ENCODE results near the gene HSPA12A. TPM values are rescaled to one million over a fixed set of nuclear protein-coding genes. Genes with fewer than 3 reads are reported as not detected.

HSPA12A gene
- total RNA-seq, 1 donor from 2014 or later, result 13.7 TPM

- DNase-seq (ENCODE audit: low read depth), result no peak
- Histone ChIP-seq H3K4me3 (ENCODE audit: low read depth, low read length) (no peak overlapping the region), H3K36me3 (ENCODE audit: control insufficient read depth, insufficient read depth, low read length) (no peaks in the 10 kb centered on the region), H3K27me3 (ENCODE audit: control insufficient read depth, insufficient read depth, low read length) (peaks cover 14% of the 10 kb centered on the region)
- TF ChIP-seq CTCF (IDR thresholded peaks at IDR 0.05; ENCODE audit: insufficient read depth, low read length, poor library complexity, severe bottlenecking), result no peak
Observed at GRCh38 chr10:116631871-116632295, 110.5 kb downstream of the HSPA12A start.

GRCh38 chr10:116630020-116630419 is 112.3 kb downstream of the HSPA12A start:
- Histone ChIP-seq H3K27me3 (ENCODE audit: control insufficient read depth, insufficient read depth, low read length) (peaks cover 19% of the 10 kb centered on the region), H3K4me3 (ENCODE audit: low read depth, low read length) (no peak overlapping the region), H3K36me3 (ENCODE audit: control insufficient read depth, insufficient read depth, low read length) (no peaks in the 10 kb centered on the region)
- no peak for TF ChIP-seq CTCF (IDR thresholded peaks at IDR 0.05; ENCODE audit: insufficient read depth, low read length, poor library complexity, severe bottlenecking)
- no peak for DNase-seq (ENCODE audit: low read depth)

GRCh38 chr10:116629340-116629739 is 113.0 kb downstream of the HSPA12A start:
- TF ChIP-seq CTCF (IDR thresholded peaks at IDR 0.05; ENCODE audit: insufficient read depth, low read length, poor library complexity, severe bottlenecking), result no peak
- Histone ChIP-seq H3K4me3 (ENCODE audit: low read depth, low read length) (no peak overlapping the region), H3K27me3 (ENCODE audit: control insufficient read depth, insufficient read depth, low read length) (peaks cover 23% of the 10 kb centered on the region), H3K36me3 (ENCODE audit: control insufficient read depth, insufficient read depth, low read length) (no peaks in the 10 kb centered on the region)
- no peak for DNase-seq (ENCODE audit: low read depth)

- TF ChIP-seq CTCF (IDR thresholded peaks at IDR 0.05; ENCODE audit: insufficient read depth, low read length, poor library complexity, severe bottlenecking), result peak; percentile 60
- peak overlapping the region; percentile 41 for H3K4me3 ChIP-seq (ENCODE audit: low read depth, low read length)
- H3K27me3 ChIP-seq (ENCODE audit: control insufficient read depth, insufficient read depth, low read length), result peaks cover 23% of the 10 kb centered on the region
- no peaks in the 10 kb centered on the region for H3K36me3 ChIP-seq (ENCODE audit: control insufficient read depth, insufficient read depth, low read length)
- no peak for DNase-seq (ENCODE audit: low read depth)
Observed at GRCh38 chr10:116627386-116627933, 114.9 kb downstream of the HSPA12A start.

- H3K4me3 ChIP-seq (ENCODE audit: low read depth, low read length), result no peak overlapping the region
- H3K36me3 ChIP-seq (ENCODE audit: control insufficient read depth, insufficient read depth, low read length), result no peaks in the 10 kb centered on the region
- DNase-seq (ENCODE audit: low read depth), result no peak
- peaks cover 25% of the 10 kb centered on the region for H3K27me3 ChIP-seq (ENCODE audit: control insufficient read depth, insufficient read depth, low read length)
- no peak for TF ChIP-seq CTCF (IDR thresholded peaks at IDR 0.05; ENCODE audit: insufficient read depth, low read length, poor library complexity, severe bottlenecking)
Observed at GRCh38 chr10:116626815-116627214, 115.6 kb downstream of the HSPA12A start.

- no peak for DNase-seq (ENCODE audit: low read depth)
- Histone ChIP-seq H3K36me3 (ENCODE audit: control insufficient read depth, insufficient read depth, low read length) (no peaks in the 10 kb centered on the region), H3K27me3 (ENCODE audit: control insufficient read depth, insufficient read depth, low read length) (peaks cover 28% of the 10 kb centered on the region), H3K4me3 (ENCODE audit: low read depth, low read length) (no peak overlapping the region)
- TF ChIP-seq CTCF (IDR thresholded peaks at IDR 0.05; ENCODE audit: insufficient read depth, low read length, poor library complexity, severe bottlenecking), result no peak
Observed at GRCh38 chr10:116625845-116626244, 116.5 kb downstream of the HSPA12A start.

All from kidney epithelial cell (primary cell).